Large intestine (tissue), 3 donors: ENCODE results near the gene UGT1A5. TPM values are rescaled to one million over a fixed set of nuclear protein-coding genes. Genes with fewer than 3 reads are reported as not detected.

Experiments used
- DNase-seq, 2 donors: peaks; one replicate each; pipeline versions ENCODE4 v3.0.0 to v3.0.0-alpha.2; 2013
- H3K27ac ChIP-seq: one replicate; pipeline ENCODE4 v1.5.1; 2013; ENCODE audit warnings: low read length
- H3K27me3 ChIP-seq: 2 replicates; pipeline ENCODE4 v1.6.1; 2013; ENCODE audit warnings: low read length; ENCODE audit not compliant: control insufficient read depth, insufficient read depth
- H3K36me3 ChIP-seq: 2 replicates; pipeline ENCODE4 v1.6.1; 2013; ENCODE audit warnings: low read length; ENCODE audit not compliant: control insufficient read depth, insufficient read depth
- H3K4me1 ChIP-seq: one replicate; pipeline ENCODE4 v1.6.1; 2013; ENCODE audit warnings: low read length; ENCODE audit not compliant: control insufficient read depth, insufficient read depth
- H3K4me3 ChIP-seq: one replicate; pipeline ENCODE4 v1.5.1; 2013; ENCODE audit warnings: low read length
- H3K9me3 ChIP-seq: one replicate; pipeline ENCODE4 v1.6.1; 2013; ENCODE audit warnings: mild to moderate bottlenecking, low read depth, low read length, moderate library complexity; ENCODE audit not compliant: control insufficient read depth
- WGBS: methylation state at CpG from one replicate; pipeline ENCODE4 v1.1.5; 2013; ENCODE audit warnings: low lambda C conversion rate; ENCODE audit not compliant: insufficient coverage; 5-methylcytosine and 5-hydroxymethylcytosine counted together
- polyA plus RNA-seq: library from polyadenylated mRNA; unstranded; fragments of 120-200 nt; gene quantifications from one replicate; pipeline ENCODE4 v1.2.1, GENCODE V29; 2013

UGT1A5 gene
- polyA plus RNA-seq, 1 donor = 0.15 TPM

DNA sequence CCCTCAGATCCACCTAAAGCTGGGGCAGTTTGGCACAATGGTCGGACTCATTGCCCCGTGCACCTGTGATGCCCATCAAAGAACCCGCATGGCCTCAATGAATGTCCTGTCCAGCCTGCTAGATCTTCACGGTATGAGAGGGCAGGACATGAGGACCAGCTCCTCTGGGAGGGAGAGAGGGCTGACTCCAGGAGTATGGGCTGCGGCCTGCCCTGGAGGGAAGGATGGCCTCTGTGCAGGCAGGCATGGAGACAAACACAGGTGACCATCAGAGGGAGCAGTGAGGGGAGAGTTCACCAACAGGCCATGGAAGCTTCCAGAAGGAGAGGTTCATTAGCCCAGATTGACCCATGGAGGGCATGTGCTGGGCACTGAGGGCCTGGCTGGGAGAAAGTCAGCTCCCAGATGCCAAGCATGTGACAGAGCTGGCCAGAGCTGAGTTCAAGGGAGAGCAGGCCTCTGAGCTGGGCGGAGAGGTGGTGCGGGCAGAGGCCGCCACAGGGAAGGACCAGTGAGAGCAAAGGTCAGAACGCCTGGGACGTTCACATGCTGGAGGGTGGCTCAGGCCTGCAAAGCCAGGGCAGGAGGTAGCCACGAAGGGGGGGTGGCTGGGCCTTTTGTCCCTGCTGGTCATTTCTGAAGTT is 105.4 kb downstream of the UGT1A5 start:
- no CpG with 5 or more reads among the region's 11 CpGs for WGBS
- Histone ChIP-seq H3K9me3 (no peaks in the 10 kb centered on the region), H3K4me1 (peaks cover 29% of the 10 kb centered on the region), H3K4me3 (no peak overlapping the region), H3K27me3 (no peaks in the 10 kb centered on the region), H3K36me3 (no peaks in the 10 kb centered on the region), H3K27ac (peak overlapping the region; percentile 58)
- peak in 1 of 2 donors; percentile 52 for DNase-seq

DNA sequence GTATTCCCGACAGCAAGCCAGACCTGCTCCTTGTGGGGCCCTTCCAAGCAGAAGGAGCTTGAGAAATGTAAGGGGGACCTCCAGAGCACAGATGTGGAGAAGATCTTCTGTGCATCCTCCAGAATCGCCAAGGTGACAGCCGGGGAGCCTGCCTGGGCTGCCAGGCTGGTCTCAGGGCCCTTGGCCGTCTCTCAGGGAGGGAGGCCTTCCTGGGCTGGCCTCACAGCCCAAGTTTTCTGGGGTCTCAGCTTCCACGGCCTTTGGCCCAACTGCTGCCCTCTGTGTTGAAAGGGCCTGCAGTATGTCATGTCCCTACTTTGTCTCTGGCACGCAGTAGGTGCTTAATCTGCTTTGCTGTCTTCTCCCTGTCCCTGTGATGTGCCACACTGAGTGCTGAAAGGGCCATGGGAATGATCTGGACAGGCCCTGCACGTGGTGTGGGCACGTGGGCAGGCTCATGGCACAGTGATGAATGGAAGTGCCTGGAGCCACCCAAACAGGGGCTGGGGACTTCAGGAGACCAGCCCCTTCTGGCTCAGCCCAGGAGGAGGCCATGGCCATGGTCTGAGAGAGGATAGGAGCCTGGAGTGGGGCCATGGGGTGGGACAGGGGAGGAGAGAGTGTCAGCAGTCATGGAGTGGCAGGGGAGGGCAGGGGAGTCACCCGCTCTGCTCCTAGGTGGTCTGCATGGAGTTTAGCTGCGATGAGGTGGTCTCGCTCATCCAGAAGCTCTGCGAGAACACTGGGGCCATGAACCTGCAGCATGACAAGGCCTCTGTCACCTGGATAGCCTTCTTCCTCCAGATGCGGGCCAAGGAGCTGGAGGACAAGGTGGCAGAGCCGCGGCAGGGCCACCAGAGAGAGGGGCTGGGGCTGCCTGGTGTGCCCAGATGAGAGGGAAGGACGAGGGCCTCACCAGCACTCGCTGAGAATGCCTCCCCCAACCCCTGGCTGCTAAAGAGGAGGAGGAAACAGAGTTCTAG is 106.2 kb downstream of the UGT1A5 start:
- Histone ChIP-seq H3K36me3 (no peaks in the 10 kb centered on the region), H3K4me1 (peaks cover 30% of the 10 kb centered on the region), H3K27me3 (no peaks in the 10 kb centered on the region), H3K27ac (no peak overlapping the region), H3K4me3 (no peak overlapping the region), H3K9me3 (no peaks in the 10 kb centered on the region)
- DNase-seq = no peak
- no CpG with 5 or more reads among the region's 17 CpGs for WGBS

DNA sequence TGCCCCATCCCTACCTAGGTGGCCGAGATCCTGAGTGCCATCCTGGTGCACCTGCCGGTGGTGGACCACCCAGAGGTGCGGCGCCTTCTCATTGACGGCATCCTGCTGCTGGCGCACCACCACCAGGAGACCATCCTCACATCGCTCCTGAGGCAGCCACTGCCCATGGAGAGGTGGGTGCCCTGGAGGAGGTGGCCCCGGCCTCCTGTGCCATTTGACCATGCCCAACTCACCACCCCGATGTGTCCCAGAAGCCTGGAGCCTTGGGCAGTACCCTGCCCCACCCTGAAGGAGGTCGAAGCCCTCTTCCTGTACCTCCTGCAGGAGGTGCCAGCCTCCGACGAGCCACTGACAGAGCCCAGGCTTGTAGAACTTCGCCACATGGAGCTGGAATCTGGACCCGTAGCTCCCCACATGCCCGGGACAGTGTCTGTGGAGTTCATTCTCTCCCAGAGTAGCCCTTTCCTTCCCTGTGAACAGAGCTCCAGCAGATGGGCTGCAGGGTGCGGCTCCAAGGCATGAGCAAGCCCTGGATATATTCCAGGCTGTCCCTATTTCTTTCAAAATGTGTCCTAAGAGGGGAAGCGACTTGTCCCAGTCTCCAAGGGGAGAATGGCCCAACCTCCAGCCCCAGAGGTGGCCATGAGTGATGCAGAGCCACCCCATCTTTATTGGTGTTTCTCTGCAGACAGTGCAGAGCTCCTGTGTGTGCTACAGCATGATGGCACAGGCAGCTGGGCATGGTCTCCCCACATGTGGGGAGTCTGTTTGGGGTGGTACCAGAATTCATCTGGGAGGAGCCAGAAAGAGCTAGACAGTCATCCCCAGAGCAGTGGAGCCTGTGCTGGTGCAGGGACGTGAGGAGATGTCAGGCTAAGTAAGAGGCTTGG is 107.4 kb downstream of the UGT1A5 start:
- no CpG with 5 or more reads among the region's 18 CpGs for WGBS
- H3K4me1 ChIP-seq = peaks cover 30% of the 10 kb centered on the region
- H3K36me3 ChIP-seq = no peaks in the 10 kb centered on the region
- H3K27ac ChIP-seq = no peak overlapping the region
- H3K27me3 ChIP-seq = no peaks in the 10 kb centered on the region
- DNase-seq = no peak
- no peaks in the 10 kb centered on the region for H3K9me3 ChIP-seq
- H3K4me3 ChIP-seq = no peak overlapping the region

DNA sequence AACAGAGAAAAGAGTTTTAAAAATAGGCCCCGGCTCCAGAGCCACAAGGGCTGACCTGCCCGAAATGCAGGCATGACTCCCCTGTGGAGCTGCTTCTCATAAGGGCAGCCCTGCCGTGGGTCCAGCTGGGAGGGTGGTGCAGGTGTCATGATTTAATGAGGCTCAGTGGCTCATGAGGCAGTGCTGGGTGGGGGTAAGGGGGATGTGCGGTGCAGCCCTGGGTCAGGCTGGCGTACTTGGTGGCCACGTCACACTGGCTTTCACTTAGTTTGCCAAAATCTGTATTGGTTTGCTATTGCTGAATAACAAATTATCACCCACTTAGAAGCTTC is 108.0 kb downstream of the UGT1A5 start:
- Histone ChIP-seq H3K27ac (no peak overlapping the region), H3K4me1 (peaks cover 30% of the 10 kb centered on the region), H3K4me3 (no peak overlapping the region), H3K36me3 (no peaks in the 10 kb centered on the region), H3K9me3 (no peaks in the 10 kb centered on the region), H3K27me3 (no peaks in the 10 kb centered on the region)
- WGBS = 80% methylated on average over 1 of the region's 6 CpGs
- no peak for DNase-seq

DNA sequence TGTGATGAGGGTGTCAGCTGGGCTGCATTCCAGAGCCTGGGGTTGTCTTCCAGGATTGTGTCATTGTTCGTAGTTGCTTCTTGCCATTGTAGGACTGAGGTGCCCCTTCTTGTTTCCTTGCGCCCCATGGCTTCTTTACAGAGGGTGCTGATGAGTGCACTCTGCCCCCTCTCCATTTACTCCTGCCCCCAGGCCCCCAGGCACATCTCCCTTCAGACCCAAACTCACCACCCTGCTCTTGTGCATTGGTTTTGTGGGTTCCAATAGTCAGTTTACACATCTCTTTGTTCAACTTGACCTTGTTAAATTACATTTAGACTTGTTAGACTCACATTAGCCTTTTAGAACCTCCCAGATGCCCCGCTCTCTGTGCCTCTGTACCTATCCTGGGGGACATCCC is 108.5 kb downstream of the UGT1A5 start:
- Histone ChIP-seq H3K27ac (no peak overlapping the region), H3K4me1 (peaks cover 30% of the 10 kb centered on the region), H3K4me3 (no peak overlapping the region), H3K9me3 (no peaks in the 10 kb centered on the region), H3K27me3 (no peaks in the 10 kb centered on the region), H3K36me3 (no peaks in the 10 kb centered on the region)
- no CpG with 5 or more reads among the region's 3 CpGs for WGBS
- no peak for DNase-seq

DNA sequence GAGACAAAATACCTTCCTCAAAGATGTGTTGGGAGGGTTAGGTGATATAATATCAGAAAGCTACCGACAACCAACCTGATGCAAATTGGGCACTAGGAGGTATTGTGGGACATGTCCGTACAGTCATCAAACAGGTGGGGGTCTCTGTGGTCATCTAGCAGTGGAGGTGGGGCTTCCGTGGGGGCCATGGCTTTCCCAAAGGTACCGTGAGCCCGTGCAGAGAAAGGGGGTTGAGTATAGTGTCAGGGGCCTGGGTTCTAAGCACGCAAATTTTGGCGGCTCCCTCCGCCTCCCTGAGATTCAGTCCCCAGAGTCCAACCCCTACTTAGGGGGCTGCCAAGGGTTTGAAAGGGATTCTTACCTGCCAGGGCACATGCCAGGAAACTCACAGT is 109.0 kb downstream of the UGT1A5 start:
- Histone ChIP-seq H3K27ac (no peak overlapping the region), H3K4me1 (peaks cover 25% of the 10 kb centered on the region), H3K27me3 (no peaks in the 10 kb centered on the region), H3K9me3 (no peaks in the 10 kb centered on the region), H3K4me3 (no peak overlapping the region), H3K36me3 (no peaks in the 10 kb centered on the region)
- DNase-seq = no peak
- WGBS = no CpG with 5 or more reads among the region's 8 CpGs

DNA sequence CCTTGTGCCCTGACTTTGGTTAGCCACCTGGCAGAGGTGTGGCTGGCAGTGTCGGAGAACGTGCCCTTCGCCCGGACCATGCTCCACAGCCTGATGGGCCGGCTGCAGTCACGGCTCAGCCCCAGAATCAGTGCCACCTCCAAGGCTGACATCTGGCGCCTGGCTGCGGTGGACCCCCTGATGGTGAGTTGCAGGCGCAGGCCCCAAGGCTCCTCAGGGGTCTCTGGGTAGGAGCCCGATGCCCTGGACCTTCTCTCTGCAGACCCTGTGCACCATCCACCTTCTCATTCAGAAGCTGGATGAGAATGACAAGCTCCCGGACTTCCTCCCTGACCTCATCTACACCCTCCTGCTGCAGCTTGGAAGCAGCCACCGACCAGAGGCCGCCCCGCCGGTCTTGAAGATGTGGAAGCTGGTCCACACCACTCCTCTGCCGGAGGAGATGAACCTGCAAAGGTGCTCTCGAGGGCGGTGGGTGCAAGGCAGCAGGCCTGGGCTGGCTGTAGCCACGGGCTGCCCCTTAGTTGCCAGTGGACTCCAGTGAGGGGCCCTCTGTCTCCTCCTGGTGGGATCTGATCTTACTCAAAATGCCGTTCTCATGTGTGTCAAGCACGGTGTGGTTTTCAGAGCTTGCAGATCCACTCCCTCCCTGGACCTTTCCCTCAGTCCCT is 109.5 kb downstream of the UGT1A5 start:
- Histone ChIP-seq H3K9me3 (no peaks in the 10 kb centered on the region), H3K4me3 (no peak overlapping the region), H3K27me3 (no peaks in the 10 kb centered on the region), H3K4me1 (peaks cover 21% of the 10 kb centered on the region), H3K27ac (no peak overlapping the region), H3K36me3 (no peaks in the 10 kb centered on the region)
- no CpG with 5 or more reads among the region's 21 CpGs for WGBS
- DNase-seq = no peak

Other genes starting within 250 kb of the UGT1A5 start
- 33.6 TPM for gene USP40, start 146.1 kb upstream of the UGT1A5 start, polyA plus RNA-seq
- gene UGT1A8, start 95.3 kb upstream of the UGT1A5 start, polyA plus RNA-seq = not detected
- gene UGT1A10, start 76.5 kb upstream of the UGT1A5 start, polyA plus RNA-seq = 0.06 TPM
- gene UGT1A9, start 41.0 kb upstream of the UGT1A5 start, polyA plus RNA-seq = not detected
- gene UGT1A7, start 31.0 kb upstream of the UGT1A5 start, polyA plus RNA-seq = not detected
- 0.06 TPM for gene UGT1A6, start 20.0 kb upstream of the UGT1A5 start, polyA plus RNA-seq
- gene UGT1A4, start 5.8 kb downstream of the UGT1A5 start, polyA plus RNA-seq = 0.04 TPM
- gene UGT1A3, start 16.1 kb downstream of the UGT1A5 start, polyA plus RNA-seq = 0.16 TPM
- gene UGT1A1, start 47.4 kb downstream of the UGT1A5 start, polyA plus RNA-seq = 1.6 TPM
- 0.16 TPM for gene MROH2A, start 65.4 kb downstream of the UGT1A5 start, polyA plus RNA-seq
- 10.6 TPM for gene HJURP, start 141.6 kb downstream of the UGT1A5 start, polyA plus RNA-seq
- 0.15 TPM for gene TRPM8, start 204.5 kb downstream of the UGT1A5 start, polyA plus RNA-seq